Mesendoderm (in vitro differentiated cells): ENCODE data around the gene NXN.

Source experiments
- DNase-seq: peaks from one replicate; pipeline ENCODE4 v3.0.0; 2013
- H2AK5ac ChIP-seq: 2 replicates; pipeline ENCODE4 v1.6.1; 2013; ENCODE audit warnings: low read length, inconsistent platforms
- H2BK120ac ChIP-seq: 2 replicates; pipeline ENCODE4 v1.6.1; 2013; ENCODE audit warnings: low read depth, mild to moderate bottlenecking, low read length, moderate library complexity, mixed read lengths
- H2BK15ac ChIP-seq: replicated peaks from 2 replicates; pipeline ENCODE4 v1.6.1; 2013; ENCODE audit warnings: low read depth, mild to moderate bottlenecking, moderate library complexity
- H2BK5ac ChIP-seq: 2 replicates; pipeline ENCODE4 v1.6.1; 2013; ENCODE audit warnings: low read length, inconsistent platforms
- H3K18ac ChIP-seq: 2 replicates; pipeline ENCODE4 v1.6.1; 2013; ENCODE audit warnings: mild to moderate bottlenecking, low read length, mixed read lengths
- H3K23ac ChIP-seq: one replicate; pipeline ENCODE4 v1.6.1; 2013; ENCODE audit warnings: low read length
- H3K27ac ChIP-seq: 2 replicates; pipeline ENCODE4 v1.5.1; 2013; ENCODE audit warnings: low read depth, mild to moderate bottlenecking, inconsistent platforms, low read length, moderate library complexity
- H3K27me3 ChIP-seq: 2 replicates; pipeline ENCODE4 v1.6.1; 2013; ENCODE audit warnings: low read length, control low read depth, mild to moderate bottlenecking, inconsistent platforms; ENCODE audit not compliant: insufficient read depth, poor library complexity
- H3K36me3 ChIP-seq: 2 replicates; pipeline ENCODE4 v1.6.1; 2013; ENCODE audit warnings: low read length, inconsistent platforms; ENCODE audit not compliant: control insufficient read depth, insufficient read depth
- H3K4ac ChIP-seq: one replicate; pipeline ENCODE4 v1.6.1; 2013; ENCODE audit warnings: low read depth, mild to moderate bottlenecking, low read length, moderate library complexity
- H3K4me1 ChIP-seq: 2 replicates; pipeline ENCODE4 v1.6.1; 2013; ENCODE audit warnings: low read depth, low read length, inconsistent platforms; ENCODE audit not compliant: control insufficient read depth
- H3K4me2 ChIP-seq: 2 replicates; pipeline ENCODE4 v1.6.1; 2013; ENCODE audit warnings: low read length
- H3K4me3 ChIP-seq: 2 replicates; pipeline ENCODE4 v1.5.1; 2013; ENCODE audit warnings: mild to moderate bottlenecking, low read length
- H3K56ac ChIP-seq: one replicate; pipeline ENCODE4 v1.6.1; 2013; ENCODE audit warnings: low read length
- H3K79me1 ChIP-seq: 2 replicates; pipeline ENCODE4 v1.6.1; 2013; ENCODE audit warnings: low read length, inconsistent platforms
- H3K79me2 ChIP-seq: 2 replicates; pipeline ENCODE4 v1.6.1; 2013; ENCODE audit warnings: mild to moderate bottlenecking, low read length; ENCODE audit not compliant: control insufficient read depth, insufficient read depth
- H3K9ac ChIP-seq: 2 replicates; pipeline ENCODE4 v1.6.1; 2013; ENCODE audit warnings: low read length, inconsistent platforms
- H4K5ac ChIP-seq: one replicate; pipeline ENCODE4 v1.6.1; 2013; ENCODE audit warnings: low read length
- H4K8ac ChIP-seq: one replicate; pipeline ENCODE4 v1.6.1; 2013; ENCODE audit warnings: low read depth, mild to moderate bottlenecking, control low read depth, low read length, moderate library complexity
- WGBS: extraction: QIAGEN DNeasy Blood & Tissue Kit; methylation state at CpG from one replicate; pipeline ENCODE4 v1.1.7; 2013; ENCODE audit warnings: low lambda C conversion rate, missing lambda C conversion rate; ENCODE audit not compliant: insufficient coverage; ENCODE audit errors: extremely low coverage; 5-methylcytosine and 5-hydroxymethylcytosine counted together

Gene NXN

DNA sequence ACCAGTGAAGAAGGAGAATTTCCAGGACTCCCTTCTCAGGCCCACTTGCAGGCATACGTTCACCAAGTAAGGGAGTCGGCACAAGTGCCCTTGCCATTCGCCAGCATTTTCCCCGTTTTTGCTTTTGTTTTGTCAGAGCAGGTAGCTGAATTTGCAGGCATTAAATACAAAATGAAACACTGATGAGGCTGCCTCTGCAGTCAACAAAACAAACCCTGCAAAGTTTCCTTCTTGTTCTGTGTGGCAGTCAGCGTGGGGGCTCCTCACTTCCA is 205.3 kb downstream of the NXN start:
- no peak overlapping the region for H4K5ac ChIP-seq
- WGBS, result no CpG with 5 or more reads among the region's 5 CpGs
- no peak for DNase-seq

DNA sequence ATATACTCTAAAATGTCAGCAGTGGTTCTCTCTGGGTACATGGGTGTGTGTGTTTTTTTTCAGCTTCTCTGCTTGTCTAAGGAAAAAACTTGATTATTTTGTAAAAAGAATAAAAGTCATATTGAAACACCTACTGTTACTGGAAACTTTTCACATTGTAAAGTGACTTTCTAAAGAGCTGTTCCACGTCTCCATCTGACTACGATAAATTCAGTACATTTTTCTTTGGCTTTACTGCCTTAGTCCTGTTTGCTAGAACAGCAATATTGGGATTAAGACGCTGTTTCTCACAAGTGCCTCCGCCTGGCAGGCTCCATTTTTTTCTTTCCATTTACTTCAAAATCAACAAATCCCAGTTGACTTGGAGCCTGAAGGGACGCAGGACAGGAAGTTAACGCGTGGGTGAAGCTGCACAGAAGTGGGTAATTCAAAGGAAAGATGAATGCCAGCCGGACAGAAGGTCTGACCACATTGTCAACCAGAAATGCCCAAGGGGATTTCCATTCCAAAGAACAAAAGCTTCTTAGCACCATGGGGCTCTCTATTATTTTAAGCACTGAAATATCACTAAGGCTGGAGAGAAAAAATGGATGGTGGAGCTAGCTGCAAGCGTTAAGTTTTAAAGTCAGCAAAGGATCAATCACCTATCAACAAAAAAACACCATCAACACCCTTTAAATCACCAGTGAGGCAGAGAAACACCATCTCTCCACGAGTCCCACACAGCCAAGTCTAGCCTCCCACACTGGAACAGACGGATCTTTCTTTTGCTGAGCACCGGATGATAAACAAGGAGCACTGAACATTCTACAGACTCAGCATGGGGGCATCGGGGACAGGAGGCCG is 205.9 kb downstream of the NXN start:
- Histone ChIP-seq H4K5ac (no peak overlapping the region), H3K56ac (no peak overlapping the region), H3K23ac (no peak overlapping the region), H3K79me2 (peaks cover under 1% of the 10 kb centered on the region), H3K18ac (no peak overlapping the region), H3K79me1 (peaks cover 3% of the 10 kb centered on the region), H3K4me1 (no peaks in the 10 kb centered on the region), H2BK15ac (no peak overlapping the region), H4K8ac (no peak overlapping the region), H2AK5ac (no peak overlapping the region), H3K9ac (no peak overlapping the region), H3K4ac (no peak overlapping the region), H3K36me3 (peaks cover 15% of the 10 kb centered on the region), H3K4me2 (no peak overlapping the region), H3K27ac (no peak overlapping the region), H3K27me3 (no peaks in the 10 kb centered on the region), H2BK5ac (no peak overlapping the region), H2BK120ac (no peak overlapping the region), H3K4me3 (no peak overlapping the region)
- no CpG with 5 or more reads among the region's 14 CpGs for WGBS
- no peak for DNase-seq

More for the DNA sequence above, 205.3 kb downstream of the NXN start:
- no peak overlapping the region for H2BK5ac ChIP-seq
- no peaks in the 10 kb centered on the region for H3K4me1 ChIP-seq
- H3K9ac ChIP-seq, result no peak overlapping the region
- no peak overlapping the region for H3K4me2 ChIP-seq
- H3K4ac ChIP-seq, result no peak overlapping the region
- no peak overlapping the region for H3K4me3 ChIP-seq
- no peak overlapping the region for H2AK5ac ChIP-seq
- H2BK120ac ChIP-seq, result no peak overlapping the region
- H3K27ac ChIP-seq, result no peak overlapping the region
- H3K79me2 ChIP-seq, result peaks cover 2% of the 10 kb centered on the region
- no peaks in the 10 kb centered on the region for H3K27me3 ChIP-seq
- H2BK15ac ChIP-seq, result no peak overlapping the region
- H4K8ac ChIP-seq, result no peak overlapping the region
- H3K79me1 ChIP-seq, result peaks cover 3% of the 10 kb centered on the region
- no peak overlapping the region for H3K18ac ChIP-seq
- no peak overlapping the region for H3K56ac ChIP-seq
- H3K23ac ChIP-seq, result no peak overlapping the region
- H3K36me3 ChIP-seq, result peaks cover 11% of the 10 kb centered on the region

DNA sequence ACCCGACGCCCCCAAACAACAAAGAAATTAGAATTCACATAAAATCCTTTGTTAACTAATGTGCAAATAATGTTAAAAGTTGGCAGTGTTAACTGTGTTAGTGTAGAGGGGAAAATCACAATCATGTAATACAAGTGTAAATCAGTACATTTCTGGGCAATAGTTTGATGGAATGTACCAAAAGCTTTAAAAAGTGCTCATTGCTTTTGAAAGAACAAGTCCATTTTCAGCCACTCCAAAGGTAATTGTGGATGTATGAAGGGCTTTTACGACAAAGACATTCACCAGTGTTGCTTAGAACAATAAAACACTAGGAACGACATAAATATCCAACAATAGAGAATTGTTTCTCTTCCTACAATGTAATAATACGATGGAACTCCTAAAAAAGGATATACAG is 206.6 kb downstream of the NXN start:
- peaks cover 11% of the 10 kb centered on the region for H3K36me3 ChIP-seq
- no peak overlapping the region for H3K4ac ChIP-seq
- no peak overlapping the region for H3K4me2 ChIP-seq
- H3K56ac ChIP-seq, result no peak overlapping the region
- H4K5ac ChIP-seq, result no peak overlapping the region
- no peak overlapping the region for H2BK120ac ChIP-seq
- H3K23ac ChIP-seq, result no peak overlapping the region
- H3K79me1 ChIP-seq, result peaks cover 3% of the 10 kb centered on the region
- no peak overlapping the region for H3K4me3 ChIP-seq
- H3K27ac ChIP-seq, result no peak overlapping the region
- WGBS, result no CpG with 5 or more reads among the region's 5 CpGs
- H4K8ac ChIP-seq, result no peak overlapping the region
- H3K27me3 ChIP-seq, result no peaks in the 10 kb centered on the region
- no peak overlapping the region for H3K9ac ChIP-seq
- no peak overlapping the region for H2BK5ac ChIP-seq
- no peak for DNase-seq
- no peak overlapping the region for H2BK15ac ChIP-seq
- no peaks in the 10 kb centered on the region for H3K4me1 ChIP-seq
- no peaks in the 10 kb centered on the region for H3K79me2 ChIP-seq
- no peak overlapping the region for H2AK5ac ChIP-seq
- no peak overlapping the region for H3K18ac ChIP-seq

DNA sequence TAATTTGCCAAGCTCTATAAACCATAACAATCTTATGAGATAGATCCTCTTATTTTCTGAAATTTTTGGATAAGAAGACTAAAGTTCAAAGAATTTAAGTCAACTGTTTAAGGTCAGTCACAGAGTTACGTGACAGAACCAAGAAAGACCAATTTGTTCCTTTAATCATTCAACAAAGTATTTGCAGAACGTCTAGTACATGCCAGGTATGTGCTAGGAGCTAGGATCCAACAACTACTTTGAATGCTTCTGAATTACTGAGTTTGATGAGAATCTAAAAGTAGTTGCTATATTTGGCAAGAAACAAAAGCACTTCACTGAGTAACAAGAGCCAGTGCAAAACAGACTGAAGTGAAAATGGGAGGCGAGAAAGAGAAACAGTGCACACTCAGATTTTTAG is 212.5 kb downstream of the NXN start:
- Histone ChIP-seq H3K56ac (no peak overlapping the region), H4K5ac (no peak overlapping the region), H4K8ac (no peak overlapping the region), H3K27ac (no peak overlapping the region), H3K23ac (no peak overlapping the region), H3K9ac (no peak overlapping the region), H3K4me3 (no peak overlapping the region), H3K79me2 (no peaks in the 10 kb centered on the region), H2BK120ac (no peak overlapping the region), H3K4ac (no peak overlapping the region), H3K79me1 (no peaks in the 10 kb centered on the region), H2BK5ac (no peak overlapping the region), H2AK5ac (no peak overlapping the region), H3K36me3 (peaks cover 7% of the 10 kb centered on the region), H3K18ac (no peak overlapping the region), H3K4me2 (no peak overlapping the region), H3K4me1 (no peaks in the 10 kb centered on the region), H3K27me3 (no peaks in the 10 kb centered on the region), H2BK15ac (no peak overlapping the region)
- no CpG with 5 or more reads among the region's 3 CpGs for WGBS
- no peak for DNase-seq

GRCh38 chr17:760371-760770 is 219.2 kb downstream of the NXN start:
- Histone ChIP-seq H3K36me3 (peaks cover 8% of the 10 kb centered on the region), H4K5ac (no peak overlapping the region)

DNA sequence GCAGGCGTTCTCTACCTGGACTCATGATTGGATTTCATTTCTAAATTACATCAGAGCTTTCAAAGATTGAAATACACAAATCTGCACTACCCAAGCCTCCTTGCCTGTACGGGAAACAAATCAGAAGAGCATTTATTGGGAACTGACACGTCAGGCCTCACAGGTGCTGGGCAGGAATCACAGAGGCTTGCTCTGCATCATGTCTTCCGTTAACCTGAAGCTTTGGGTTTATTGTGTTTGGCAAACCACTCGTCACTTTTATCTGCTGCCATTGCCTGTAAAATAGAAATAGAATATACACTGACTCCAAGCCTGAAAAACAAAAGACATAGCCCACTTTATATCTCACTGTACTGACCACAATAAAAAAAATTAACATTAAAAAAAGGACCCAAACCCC is 219.6 kb downstream of the NXN start:
- Histone ChIP-seq H3K27ac (no peak overlapping the region), H3K79me1 (no peaks in the 10 kb centered on the region), H2AK5ac (no peak overlapping the region), H2BK120ac (no peak overlapping the region), H4K5ac (no peak overlapping the region), H4K8ac (no peak overlapping the region), H3K4me2 (no peak overlapping the region), H2BK15ac (no peak overlapping the region), H3K18ac (no peak overlapping the region), H3K4me3 (no peak overlapping the region), H3K36me3 (peaks cover 8% of the 10 kb centered on the region), H3K79me2 (no peaks in the 10 kb centered on the region), H3K27me3 (no peaks in the 10 kb centered on the region), H2BK5ac (no peak overlapping the region), H3K23ac (no peak overlapping the region), H3K9ac (no peak overlapping the region), H3K4ac (no peak overlapping the region), H3K56ac (no peak overlapping the region), H3K4me1 (no peaks in the 10 kb centered on the region)
- no CpG with 5 or more reads among the region's 5 CpGs for WGBS
- no peak for DNase-seq

More at GRCh38 chr17:760371-760770, 219.2 kb downstream of the NXN start:
- H3K4ac ChIP-seq, result no peak overlapping the region
- H3K4me1 ChIP-seq, result no peaks in the 10 kb centered on the region
- no peak overlapping the region for H3K23ac ChIP-seq
- no peak overlapping the region for H2BK5ac ChIP-seq
- H3K4me3 ChIP-seq, result no peak overlapping the region
- H3K27ac ChIP-seq, result no peak overlapping the region
- no peak overlapping the region for H4K8ac ChIP-seq
- no peak overlapping the region for H3K4me2 ChIP-seq
- H3K18ac ChIP-seq, result no peak overlapping the region
- no peaks in the 10 kb centered on the region for H3K79me1 ChIP-seq
- no peak overlapping the region for H3K9ac ChIP-seq
- H3K27me3 ChIP-seq, result no peaks in the 10 kb centered on the region
- no CpG with 5 or more reads among the region's 9 CpGs for WGBS
- H3K56ac ChIP-seq, result no peak overlapping the region
- no peak for DNase-seq
- no peak overlapping the region for H2AK5ac ChIP-seq
- H3K79me2 ChIP-seq, result no peaks in the 10 kb centered on the region
- no peak overlapping the region for H2BK15ac ChIP-seq
- no peak overlapping the region for H2BK120ac ChIP-seq
